GDM1 (cell line): Measurements from ENCODE around the gene MEIKIN.

Experiments
- DNase-seq: peaks from one replicate; lab custom pipeline; 2025; lab: John Stamatoyannopoulos, UW

The MEIKIN gene, protein sequence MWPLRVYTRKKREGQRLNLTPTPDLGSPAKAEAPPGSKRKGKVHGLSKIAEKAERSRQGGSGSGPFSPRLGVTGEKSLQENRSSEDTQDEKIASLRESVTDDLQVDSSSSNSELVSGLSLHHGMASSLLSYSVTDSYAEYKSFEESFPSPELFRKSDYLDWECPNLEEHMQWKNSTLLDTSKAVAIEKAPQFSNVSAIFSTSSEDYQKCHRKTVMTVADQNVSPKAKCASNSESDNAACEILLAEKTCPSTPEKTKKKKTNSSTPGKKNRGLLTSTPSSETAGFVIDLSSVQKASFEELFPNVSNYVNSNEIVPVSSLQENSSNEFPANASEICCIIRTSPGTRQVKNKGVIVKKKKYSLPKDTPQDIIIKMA

DNA sequence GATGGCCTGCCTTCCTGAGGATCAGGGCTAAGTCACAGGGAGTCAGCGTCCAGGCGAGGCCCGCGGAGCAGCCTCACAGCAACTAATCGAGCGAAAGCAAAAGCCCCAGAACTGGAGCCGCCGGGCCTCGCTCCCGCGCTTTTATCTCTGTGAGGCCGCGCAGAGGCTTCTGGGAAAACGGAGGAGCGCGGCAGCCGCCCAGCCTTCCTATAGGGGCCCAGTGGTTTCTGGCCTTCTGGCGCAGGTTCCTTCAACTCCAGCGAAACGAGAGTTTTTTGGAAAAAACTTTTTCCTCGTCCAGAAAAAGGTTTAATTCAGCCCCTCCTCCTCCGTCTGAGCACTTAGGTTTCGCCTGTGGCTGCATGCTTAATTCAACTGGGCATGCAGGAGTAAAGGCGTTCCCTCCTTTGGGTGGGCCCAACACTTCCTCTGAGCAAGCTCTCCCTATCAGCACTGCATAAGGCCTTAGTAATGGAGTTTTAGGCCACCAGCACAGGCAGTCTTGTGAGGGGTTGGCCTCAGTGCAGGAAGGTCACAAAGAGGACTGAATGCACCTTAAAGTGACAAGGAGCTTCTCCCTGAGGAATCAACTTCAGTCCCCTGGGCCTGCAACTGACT lies at the start of gene MEIKIN:
TSS of gene MEIKIN (minus strand) at position 113 of the 618 bp plus-strand sequence. CDS start 158 bp downstream, outside the sequence.
- DNase-seq, result no peak

DNA sequence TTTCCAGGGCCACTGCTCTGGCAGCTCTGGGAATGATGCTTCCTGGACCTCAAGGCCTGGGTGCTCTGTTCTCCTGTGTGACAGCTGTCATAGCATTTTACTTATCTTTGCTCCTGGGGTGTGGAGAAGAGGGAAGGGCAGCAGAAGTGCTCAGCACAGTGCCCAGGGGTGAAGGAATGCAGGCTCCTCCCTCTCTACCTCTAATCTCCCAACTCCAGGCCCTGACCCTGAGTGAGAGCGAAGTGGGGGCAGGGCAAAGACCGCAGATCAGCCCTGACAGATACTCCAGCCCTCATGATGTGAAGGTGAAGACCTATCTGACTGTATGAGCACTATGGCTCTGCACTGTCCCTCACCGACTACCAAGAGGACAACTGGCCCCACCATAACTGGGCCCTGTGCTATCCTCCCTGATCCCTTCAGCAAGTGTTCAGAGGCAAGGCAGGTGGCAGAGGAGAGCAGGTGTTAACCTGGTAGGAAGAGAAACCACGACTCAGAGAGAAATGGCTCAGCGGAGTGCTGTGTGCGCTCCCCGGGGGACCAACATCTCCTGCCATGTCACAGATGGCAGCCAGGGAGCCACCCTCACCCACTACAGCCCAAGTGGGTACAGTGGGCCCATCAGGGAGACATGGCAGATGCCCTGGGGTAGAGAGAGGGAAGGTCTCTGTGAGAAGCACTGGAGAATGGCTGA lies 49.2 kb upstream of the MEIKIN start:
- DNase-seq, result no peak

DNA sequence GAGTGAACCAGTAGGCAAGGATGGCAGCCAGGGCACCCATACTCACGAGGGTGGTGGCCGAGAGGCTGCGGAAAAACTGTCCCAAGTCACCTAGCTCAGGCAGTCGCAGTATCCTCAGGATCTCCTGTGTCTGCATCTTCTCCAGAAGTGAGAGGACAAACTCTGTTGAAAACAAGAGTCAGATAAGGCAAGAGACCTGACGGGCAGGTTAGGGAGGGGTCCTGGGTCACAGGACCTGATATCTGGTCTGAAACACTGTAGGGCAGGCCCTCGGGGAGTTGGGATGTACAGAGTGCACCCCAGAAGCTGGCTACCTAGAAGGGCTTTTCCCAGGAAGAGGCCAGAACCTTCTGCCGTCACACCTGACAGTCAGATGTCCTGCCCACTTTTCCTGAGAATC lies 48.6 kb upstream of the MEIKIN start:
- DNase-seq, result no peak

DNA sequence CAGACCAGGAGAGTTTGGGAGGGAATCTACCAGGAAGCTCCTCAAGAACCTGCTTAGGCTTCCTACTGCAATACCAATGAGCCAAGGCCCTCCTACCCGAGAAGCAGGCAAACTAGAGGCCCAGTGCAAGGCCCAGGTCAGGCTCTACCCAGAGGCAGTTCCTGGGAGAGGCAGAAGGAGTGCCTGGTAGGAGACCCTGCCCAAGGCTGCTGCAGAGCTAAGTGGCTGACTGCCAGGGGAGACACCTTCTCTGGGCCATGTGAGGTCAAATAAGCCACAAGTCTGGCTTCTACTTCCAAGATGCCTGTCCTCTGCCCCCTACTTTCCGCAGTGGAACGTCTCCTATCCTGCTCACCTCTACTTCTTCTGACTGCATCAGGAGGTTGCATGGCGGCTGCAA lies 48.2 kb upstream of the MEIKIN start:
- DNase-seq, result no peak

DNA sequence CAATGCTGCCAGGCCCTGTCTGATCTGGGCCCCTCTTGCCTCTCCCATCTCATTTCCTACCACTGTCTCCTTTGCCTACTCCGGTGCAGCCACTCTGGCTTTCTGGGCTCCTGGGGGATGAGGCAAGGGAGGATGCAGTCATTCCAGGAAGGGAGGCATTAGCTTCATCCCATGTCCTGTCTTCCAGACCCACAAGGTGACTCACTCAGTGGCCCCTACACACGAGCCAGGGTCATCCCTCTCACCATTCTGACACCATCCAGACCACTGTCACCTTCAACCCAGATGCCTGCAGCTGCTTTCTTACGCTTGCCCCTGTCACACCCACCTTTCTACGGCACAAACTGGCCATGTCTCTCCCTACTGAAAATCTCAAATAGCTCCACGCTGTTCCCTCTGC lies 46.9 kb upstream of the MEIKIN start:
- DNase-seq, result no peak

DNA sequence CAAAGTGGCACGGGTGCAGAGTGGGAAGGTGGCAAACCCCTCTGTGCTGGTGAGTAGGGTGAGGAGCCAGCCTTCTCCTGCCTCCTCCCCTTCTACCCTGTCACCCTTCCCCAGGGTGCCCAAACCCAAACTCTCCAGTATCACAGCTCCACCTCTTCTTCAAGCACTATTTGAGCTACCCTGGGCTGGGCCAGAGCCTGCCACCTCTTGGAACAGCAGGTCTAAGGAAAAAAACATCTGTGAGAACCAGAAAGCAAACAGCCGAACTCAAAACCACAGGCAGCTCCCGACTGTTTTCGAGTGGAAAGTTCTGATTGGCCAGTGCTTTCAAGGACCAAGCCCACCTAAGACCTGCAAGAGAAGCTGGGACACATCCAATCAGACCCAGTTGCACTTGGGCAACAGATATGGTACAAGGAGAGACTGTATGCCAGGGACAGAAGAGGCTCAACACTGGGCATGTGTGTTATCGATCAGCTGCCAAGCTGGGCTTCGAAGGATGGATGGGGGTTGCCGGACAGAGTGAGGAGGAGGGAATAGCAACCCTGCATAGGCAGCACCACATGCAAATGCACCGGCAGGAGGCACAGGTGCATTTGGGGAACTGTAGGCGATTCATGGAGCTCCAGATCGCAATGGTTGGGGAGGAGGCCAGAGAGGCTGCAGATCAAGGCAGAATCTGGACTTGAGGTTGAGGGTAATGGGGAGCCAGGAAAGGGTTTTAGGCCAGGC lies 46.3 kb upstream of the MEIKIN start:
- DNase-seq, result no peak

DNA sequence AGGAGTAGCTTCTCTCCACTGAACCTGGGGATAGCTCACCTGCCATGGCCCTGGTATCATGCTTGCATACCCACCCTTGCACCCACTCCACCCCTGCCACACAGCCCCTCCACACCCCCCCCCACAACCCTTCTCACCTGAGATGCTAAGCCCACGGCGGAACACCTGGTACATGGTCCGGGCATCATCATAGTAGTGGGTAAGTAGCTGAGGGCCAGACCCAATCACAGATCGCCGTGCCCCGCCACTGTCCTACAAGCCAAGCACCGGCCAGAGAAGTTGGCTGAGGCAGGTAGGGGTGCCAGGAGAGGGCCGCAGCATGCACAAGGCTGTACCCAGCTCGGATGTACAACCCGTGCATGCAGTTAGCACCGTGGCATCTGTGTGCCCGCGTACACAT lies 45.3 kb upstream of the MEIKIN start:
- no peak for DNase-seq

DNA sequence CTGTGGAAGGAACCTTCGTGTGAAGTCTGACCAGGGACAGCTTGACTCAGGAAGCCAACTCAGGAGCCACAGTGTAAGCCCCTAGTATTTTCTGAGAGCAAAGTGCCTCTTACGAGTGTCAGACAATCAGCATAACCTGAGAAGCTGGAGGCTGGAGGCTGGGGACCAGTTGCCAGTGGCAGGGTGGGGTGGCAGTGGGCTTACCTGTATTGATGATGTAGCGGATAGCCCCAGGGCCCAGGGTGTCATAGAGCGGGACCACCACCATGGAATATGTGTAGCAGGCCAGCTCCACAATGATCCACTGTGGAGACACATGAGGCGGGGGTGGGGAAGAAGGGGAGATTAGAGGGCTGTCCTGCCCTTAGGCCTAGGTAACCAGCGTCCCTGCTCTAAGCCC lies 43.1 kb upstream of the MEIKIN start:
- DNase-seq, result no peak

DNA sequence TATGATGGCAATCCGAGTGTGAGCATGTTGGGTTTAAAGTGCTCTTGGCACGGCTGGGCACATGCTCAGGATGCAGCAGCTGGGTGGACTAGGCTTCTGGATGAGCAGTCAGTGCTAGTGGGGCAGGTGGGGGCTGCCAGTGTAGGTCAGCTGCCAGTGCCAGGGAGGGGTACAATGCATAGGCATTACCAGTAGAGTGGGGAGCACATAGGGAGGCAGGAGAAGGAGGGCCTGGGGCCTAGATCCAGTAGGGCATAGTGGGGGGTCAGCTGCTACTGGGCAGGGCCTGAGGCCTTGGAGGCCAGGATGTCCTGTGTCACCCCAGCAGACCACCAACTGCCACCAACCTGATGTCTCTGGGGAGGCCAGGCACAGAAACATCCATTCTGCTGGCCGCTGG lies 41.8 kb upstream of the MEIKIN start:
- no peak for DNase-seq

DNA sequence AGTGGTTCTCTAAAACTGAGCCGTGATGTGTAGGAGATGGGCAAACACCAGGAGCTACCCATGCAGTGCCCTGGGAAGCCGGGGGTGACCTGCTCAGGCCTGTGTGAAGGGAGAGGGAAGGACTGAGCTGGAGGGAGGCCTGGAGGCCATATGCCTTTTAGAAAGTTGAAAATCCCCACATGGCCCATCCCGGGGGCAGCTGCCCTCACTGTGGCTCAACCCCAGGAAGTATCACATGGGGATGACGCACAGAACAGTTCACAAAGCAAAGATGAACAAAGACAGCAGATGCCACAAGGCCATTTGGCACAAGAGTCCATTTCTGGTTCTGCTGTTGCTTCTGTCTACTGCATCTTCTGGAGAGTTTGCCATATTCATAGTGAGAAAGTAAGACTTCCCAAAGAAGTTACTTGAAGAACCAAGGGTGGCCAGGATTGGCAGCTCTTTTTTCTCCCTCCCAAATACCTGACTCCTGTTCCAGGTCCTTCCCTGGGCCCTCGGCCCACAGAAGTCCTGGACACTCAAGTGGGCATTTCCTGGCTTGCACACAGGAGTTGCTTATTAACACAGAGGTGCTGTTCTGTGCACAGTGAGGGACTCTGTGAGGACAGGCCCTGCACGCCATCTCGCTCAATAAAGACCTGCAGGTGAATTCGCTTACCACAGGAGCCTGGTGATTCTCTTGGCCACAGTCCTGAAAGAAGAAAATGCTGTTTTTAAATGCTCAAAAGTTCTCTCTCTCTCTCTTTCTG lies 40.9 kb upstream of the MEIKIN start:
- DNase-seq, result no peak

DNA sequence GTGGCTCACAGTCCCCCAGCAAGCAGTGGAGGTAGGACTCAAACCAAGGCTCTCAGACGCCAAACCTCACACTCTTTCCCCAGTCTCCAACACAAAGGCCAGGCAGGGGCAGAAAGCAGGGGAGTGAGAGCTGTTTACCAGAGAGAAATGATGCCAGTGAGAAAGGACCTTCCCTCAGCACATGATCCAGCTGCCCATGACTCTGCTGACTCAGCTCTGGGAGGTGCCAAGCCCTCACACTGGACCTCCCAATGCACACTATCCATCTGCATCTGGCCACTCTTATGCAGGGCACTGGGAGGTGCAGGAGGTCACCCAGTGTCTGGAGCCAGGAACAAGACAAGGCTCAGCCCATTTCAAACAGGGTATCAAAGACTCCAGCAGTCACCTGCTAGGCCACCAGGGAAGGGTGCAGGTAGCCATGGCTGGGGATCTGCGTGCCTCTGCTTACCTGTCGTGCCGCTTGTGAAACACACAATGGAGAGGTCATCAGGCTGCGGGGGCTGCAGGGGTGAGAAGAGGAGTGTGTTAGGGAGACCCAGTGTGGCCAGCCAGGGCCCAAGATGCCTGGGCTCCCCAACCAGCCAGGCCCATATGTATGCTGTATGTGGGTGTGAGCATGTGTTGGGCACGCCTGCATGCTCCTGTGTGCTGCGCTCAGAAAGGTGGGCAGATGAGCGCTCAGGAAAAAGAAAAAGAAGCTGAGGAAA lies 39.6 kb upstream of the MEIKIN start:
- no peak for DNase-seq

DNA sequence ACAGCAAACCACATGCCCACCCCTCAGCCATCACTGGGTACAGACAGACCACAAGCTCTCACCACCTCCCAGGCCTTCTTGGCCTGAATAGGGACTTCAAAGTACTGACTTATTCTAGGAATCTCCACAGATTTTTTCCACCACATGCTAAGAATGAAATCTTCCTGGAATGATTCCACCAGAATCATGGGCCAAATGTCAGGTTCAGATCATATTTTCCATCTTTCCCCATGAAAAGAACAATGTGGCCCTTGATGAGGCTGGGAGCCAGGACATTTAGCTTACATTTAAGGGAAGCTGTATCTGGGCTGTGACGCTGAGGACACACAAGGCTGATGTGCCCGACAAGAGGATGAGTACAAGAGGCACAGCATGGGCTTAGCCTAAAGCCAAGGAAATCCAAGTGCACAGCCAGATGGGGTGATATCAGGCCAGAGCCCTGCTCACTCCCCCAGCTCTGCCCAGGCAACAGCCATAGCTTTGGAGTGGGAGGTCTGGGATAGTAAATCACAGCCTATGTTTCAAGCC lies 37.8 kb upstream of the MEIKIN start:
- DNase-seq, result no peak

DNA sequence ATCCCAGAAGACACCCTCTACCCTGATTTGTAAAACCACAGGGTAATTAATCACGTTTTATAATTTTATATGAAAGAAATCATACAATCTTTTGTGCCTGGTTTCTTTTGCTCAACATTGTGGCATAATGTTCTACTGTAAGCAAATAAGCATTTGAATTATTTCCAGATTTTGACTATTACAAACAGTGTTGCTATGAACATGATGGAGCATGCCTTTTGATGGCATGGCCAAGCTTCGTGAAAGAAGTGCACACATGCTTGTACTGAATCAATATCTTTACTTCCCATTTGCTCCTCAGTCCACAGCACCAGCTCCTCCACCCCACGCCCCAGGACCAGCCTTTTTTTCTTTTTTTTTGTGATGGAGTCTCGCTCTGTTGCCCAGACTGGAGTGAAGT lies 36.1 kb upstream of the MEIKIN start:
- DNase-seq, result no peak

DNA sequence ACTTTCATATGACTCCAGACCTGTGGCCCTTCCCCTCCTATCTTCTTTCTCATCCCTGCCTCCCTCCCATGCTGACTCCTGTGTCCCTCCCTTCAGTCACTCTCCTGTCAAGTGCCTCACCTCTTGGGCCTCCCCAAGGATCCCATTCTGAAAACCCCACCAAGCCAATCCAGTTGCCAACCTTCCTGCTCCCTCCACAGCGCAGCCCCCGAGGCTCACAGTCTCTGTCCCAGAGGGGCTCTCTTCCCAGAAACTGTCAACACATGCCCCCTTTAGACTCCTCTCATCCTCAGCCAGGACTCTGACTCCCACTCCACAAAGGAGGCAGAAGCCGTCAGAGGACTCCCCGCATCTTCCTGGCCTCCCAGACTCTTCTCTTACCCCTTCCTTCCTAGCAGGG lies 35.2 kb upstream of the MEIKIN start:
- no peak for DNase-seq

DNA sequence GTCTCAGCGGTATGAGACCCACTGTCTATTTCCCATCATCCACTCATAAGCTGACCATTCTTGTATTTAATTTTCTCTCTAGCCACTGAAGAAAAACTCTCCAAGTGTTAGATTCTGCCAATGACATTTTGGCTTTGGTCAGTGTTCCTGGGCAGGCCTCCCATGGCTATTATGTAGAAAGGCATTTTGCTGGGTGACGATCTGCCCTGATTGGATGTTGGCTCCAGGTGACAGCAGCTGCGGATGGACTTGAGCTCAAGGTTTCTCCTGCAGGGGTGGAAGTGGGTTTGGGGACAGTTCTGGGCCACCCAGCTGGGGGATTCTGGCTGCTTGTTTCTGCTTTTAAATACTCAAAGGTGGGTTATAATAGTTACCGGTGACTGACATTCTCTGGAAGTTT lies 34.4 kb upstream of the MEIKIN start:
- DNase-seq, result no peak

DNA sequence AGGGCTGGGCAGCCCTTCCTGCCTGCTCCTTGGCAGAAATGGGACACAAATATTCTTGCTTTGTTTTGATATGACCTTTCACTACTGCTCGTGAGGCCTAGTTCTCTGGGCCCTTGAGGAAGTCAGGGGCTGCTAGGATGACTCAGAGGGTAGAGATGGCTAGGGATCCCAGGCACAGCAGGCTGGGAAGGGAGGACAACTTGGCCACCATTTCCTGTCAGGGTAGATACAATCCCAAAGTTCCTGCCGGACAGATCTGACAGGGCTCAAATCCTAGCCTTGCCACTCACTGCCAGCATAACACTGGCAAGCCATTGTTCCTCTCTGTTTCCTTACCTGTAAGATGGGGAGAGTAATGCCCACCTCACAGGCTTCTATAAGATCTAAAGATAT lies 31.7 kb upstream of the MEIKIN start:
- DNase-seq, result no peak

DNA sequence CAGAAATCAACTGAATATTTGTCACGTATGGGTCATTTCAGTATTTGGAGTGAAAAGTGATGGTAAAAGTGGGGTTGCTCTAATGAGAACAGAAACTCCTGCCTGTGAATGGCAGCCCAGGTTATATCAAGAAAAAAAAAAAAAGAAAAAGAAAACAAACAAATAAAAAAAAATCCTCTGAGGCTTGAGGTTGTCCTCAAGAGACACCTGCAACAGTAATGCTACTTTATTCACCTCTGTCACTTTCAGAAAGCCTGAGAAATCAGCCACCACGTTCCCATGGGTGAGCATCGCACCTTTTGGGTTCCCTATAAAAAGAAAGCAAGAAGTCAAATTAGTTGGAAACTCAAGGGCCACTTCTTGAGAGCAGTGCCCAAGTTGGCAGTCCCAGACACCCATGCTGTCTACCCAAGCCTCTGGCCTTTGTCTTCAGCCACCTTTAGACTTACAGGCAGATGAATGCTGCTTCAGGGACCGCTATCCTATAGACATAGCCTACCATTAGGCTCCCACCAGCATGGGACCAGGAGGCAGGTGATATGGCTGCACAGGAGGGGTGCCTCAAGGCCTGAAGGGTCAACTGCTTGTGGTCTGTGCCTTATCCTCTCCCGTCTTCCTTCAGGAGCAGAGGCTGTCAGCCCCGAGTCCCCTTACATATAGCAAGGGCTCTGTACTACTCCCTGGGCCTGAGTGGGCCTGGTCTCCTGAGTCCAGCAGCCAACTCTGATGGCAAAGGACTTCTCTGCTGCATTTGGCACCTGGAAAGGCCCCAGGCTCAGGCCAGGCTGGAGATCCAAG lies 31.1 kb upstream of the MEIKIN start:
- no peak for DNase-seq

DNA sequence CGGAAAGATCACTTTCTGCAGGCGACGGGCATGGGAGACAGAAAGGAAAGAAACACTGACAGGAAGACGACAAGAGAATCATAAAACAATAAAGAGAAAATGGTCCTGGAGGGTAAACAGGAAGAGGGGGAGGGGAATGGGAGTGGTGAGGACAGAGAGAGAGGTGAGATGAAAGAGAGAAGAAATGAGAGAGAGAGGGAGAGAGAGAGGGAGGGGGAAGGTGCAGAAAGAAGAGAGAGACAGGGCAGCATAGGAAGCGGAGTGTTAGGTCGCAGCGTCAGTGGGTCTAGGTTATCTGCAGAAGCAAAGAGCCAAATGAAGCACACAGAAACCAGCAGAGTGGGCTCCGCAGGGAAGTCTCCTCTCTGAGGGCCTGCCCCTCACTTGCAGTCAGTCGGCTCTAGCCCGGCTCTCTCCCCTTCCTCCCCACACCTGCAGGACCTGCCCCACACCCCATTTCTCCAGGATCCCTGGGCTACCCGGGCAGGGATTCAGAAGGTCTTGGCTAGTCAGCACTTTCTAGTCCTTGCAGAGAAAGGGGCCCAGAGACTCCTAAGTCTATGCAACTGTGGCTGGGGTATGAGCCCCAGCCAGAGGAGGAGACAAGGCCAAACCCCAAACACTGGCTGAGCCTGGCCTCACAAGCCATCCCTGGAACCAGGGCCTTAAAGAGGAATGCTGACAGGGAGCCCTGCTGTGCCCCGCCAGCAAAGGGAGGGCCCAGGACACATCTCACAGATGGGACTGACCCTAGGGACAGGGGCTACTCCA lies 29.7 kb upstream of the MEIKIN start:
- DNase-seq, result no peak

DNA sequence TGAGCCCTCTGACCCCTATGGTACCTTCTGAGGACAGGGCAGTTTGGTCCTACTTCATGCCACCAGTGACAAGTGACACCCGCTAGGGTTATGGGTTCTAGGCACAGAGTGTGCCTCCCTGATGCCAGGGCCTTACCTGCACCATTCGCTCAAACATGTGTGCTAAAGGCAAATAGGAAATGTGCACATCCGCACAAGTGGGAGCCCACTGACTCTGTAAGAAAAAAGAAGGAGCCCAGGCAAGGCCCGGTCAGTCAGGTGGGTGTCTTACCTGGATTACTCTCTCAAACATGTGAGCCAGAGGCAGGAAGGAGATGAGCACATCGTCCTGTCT lies 29.1 kb upstream of the MEIKIN start:
- no peak for DNase-seq

DNA sequence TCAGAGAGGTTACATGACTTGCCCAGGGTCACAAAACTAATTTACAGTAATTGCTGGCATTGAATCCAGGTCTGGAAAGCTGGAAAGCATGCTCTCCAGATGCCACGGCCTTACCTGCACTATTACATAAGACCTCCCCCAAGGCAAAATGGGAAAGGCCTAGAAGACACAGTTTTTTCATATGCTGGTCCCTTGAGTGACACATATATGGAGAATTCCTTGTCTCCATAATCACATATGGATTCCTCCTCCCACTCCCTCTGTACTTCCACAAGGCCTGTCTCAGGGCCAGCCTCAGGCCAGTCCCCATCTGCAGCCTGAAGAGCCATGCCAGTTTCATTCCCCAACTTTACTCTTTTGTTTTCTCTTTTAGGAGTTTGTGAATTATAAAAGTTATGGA lies 28.6 kb upstream of the MEIKIN start:
- DNase-seq, result no peak
